SK-N-SH treated with all-trans-retinoic acid at 6 μM for 48 hours (cell line): ENCODE measurements around the gene RHOT2.

Experiments used
- CREB5 ChIP-seq: fragments of 250-450 bp; sonication (Bioruptor Pico); IDR thresholded peaks from 2 replicates; pipeline ENCODE4 v1.5.1; 2020; ENCODE audit warnings: low read depth, mild to moderate bottlenecking, moderate library complexity
- CSRNP3 ChIP-seq: fragments of 250-450 bp; sonication (Bioruptor Pico); IDR thresholded peaks from 2 replicates; pipeline ENCODE4 v1.5.1; 2021; ENCODE audit warnings: mild to moderate bottlenecking, moderate library complexity
- PATZ1 ChIP-seq: fragments of 250-450 bp; sonication (Bioruptor Pico); IDR thresholded peaks from 2 replicates; pipeline ENCODE4 v1.8.0; 2020; ENCODE audit warnings: mild to moderate bottlenecking, moderate library complexity, borderline replicate concordance
- POU6F1 ChIP-seq: fragments of 250-450 bp; sonication (Bioruptor Pico); IDR thresholded peaks from 2 replicates; pipeline ENCODE4 v1.8.0; 2021; ENCODE audit warnings: low read depth, mild to moderate bottlenecking, moderate library complexity, borderline replicate concordance
- ZFP3 ChIP-seq: fragments of 250-450 bp; sonication (Bioruptor Pico); IDR thresholded peaks from 2 replicates; pipeline ENCODE4 v1.5.0; 2020; ENCODE audit warnings: mild to moderate bottlenecking, moderate library complexity
- ZNF70 ChIP-seq: fragments of 450-650 bp; formaldehyde crosslinking; IDR thresholded peaks from 2 replicates; pipeline ENCODE4 v1.5.0; 2020; ENCODE audit warnings: mild to moderate bottlenecking, moderate library complexity

- TF ChIP-seq ZNF70 (CRISPR knock-in tag) (no peak), CSRNP3 (CRISPR knock-in tag) (no peak), CREB5 (no peak), ZFP3 (CRISPR knock-in tag) (no peak), POU6F1 (no peak), PATZ1 (CRISPR knock-in tag) (no peak)
Measured at GRCh38 chr16:693364-693763, 25.4 kb downstream of the RHOT2 start.
